Small intestine (tissue), 7 donors: ENCODE data around the gene EGF. TPM values are rescaled to one million over a fixed set of nuclear protein-coding genes. Genes with fewer than 3 reads are reported as not detected.

Experiments used
- DNase-seq, 2 donors: peaks; one replicate each; pipeline versions ENCODE4 v3.0.0 to v3.0.0-alpha.2; 2013
- FAIRE-seq: peaks from 2 replicates; lab custom pipeline; 2012; peaks lifted over from hg19 to GRCh38; lab: Jason Lieb, UNC
- H3K27ac ChIP-seq, 3 donors: one replicate each; pipeline ENCODE4 v1.5.1; 2013; ENCODE audit warnings: low read length in 2 of 3, mild to moderate bottlenecking in 2 of 3, control low read depth in 1 of 3, inconsistent platforms in 1 of 3, low read depth in 1 of 3, moderate library complexity in 1 of 3
- H3K27me3 ChIP-seq, 3 donors: one replicate each; pipeline ENCODE4 v1.6.1; 2013; ENCODE audit warnings: low read length in 3 of 3, inconsistent platforms in 1 of 3; ENCODE audit not compliant: control insufficient read depth in 3 of 3, insufficient read depth in 3 of 3
- H3K36me3 ChIP-seq, 3 donors: one replicate each; pipeline ENCODE4 v1.6.1; 2013; ENCODE audit warnings: low read length in 3 of 3, inconsistent platforms in 1 of 3, low read depth in 1 of 3, mild to moderate bottlenecking in 1 of 3, moderate library complexity in 1 of 3; ENCODE audit not compliant: control insufficient read depth in 3 of 3, insufficient read depth in 2 of 3
- H3K4me1 ChIP-seq, 3 donors: one replicate each; pipeline ENCODE4 v1.6.1; 2013; ENCODE audit warnings: low read length in 2 of 3, inconsistent platforms in 1 of 3, low read depth in 1 of 3, mild to moderate bottlenecking in 1 of 3, moderate library complexity in 1 of 3; ENCODE audit not compliant: control insufficient read depth in 3 of 3, insufficient read depth in 2 of 3
- H3K4me3 ChIP-seq, 3 donors: one replicate each; pipeline ENCODE4 v1.5.1; 2013; ENCODE audit warnings: low read length in 3 of 3, control low read depth in 1 of 3, inconsistent platforms in 1 of 3, low read depth in 1 of 3, mild to moderate bottlenecking in 1 of 3, moderate library complexity in 1 of 3
- H3K9me3 ChIP-seq, 2 donors: one replicate each; pipeline ENCODE4 v1.6.1; 2013; ENCODE audit warnings: low read depth in 1 of 2, low read length in 1 of 2; ENCODE audit not compliant: control insufficient read depth in 2 of 2, insufficient read depth in 1 of 2
- WGBS, 3 donors: extraction: QIAGEN DNeasy Blood & Tissue Kit; methylation state at CpG; one replicate each; pipeline ENCODE4 v1.1.7; 2013; 5-methylcytosine and 5-hydroxymethylcytosine counted together
- polyA plus RNA-seq, 4 donors: library from polyadenylated mRNA; stranded (reverse) in 3 of 4; unstranded in 1 of 4; fragments of 200-250 nt in 3 of 4; fragments of 120-200 nt in 1 of 4; gene quantifications; one replicate each; pipeline versions ENCODE4 v1.2.1 to v1.2.3, GENCODE V29; 2013
- donor health status: healthy with polysubstance abuse.
- donor health status: control.
- donor health status: control.
- donor health status: Bipolar disorder and iron deficiency.
- donor health status: healthy.

The EGF gene
- polyA plus RNA-seq, 4 donors: 0.48 to 42.2 TPM; not detected in 2

DNA sequence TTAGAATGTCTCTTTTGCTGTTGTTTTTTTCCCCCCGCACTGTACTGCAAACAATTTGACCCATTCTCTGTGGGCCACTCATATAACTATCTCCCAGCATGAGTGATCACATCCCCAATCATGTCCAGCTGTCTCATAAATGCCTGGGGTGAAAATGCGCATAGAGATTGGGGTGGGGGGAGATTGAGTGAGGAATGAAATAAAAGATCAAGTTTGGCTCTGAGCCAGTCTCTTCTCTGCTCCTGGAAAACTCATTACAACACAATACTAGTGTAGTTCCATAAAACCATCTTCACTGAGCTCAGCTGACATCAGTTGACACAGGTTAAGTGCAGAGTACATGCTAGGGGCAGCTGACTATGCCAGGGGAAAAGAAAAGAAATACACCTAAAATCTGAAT is 96.9 kb downstream of the EGF start:
- peaks cover 4 to 12% (median 7%) of the 10 kb centered on the region in 3 donors for H3K4me1 ChIP-seq
- H3K36me3 ChIP-seq: peaks cover 0 to 3% (median 0%) of the 10 kb centered on the region in 3 donors
- 87 to 96% (median 92%) methylated on average over 2 of the region's 2 CpGs for WGBS, 3 donors
- DNase-seq (peak in 1 of 2 donors; percentile 50), FAIRE-seq (no peak)
- H3K9me3 ChIP-seq: no peaks in the 10 kb centered on the region
- peaks cover 0 to 2% (median 0%) of the 10 kb centered on the region in 3 donors for H3K27me3 ChIP-seq
- H3K4me3 ChIP-seq: no peak overlapping the region
- no peak overlapping the region for H3K27ac ChIP-seq

DNA sequence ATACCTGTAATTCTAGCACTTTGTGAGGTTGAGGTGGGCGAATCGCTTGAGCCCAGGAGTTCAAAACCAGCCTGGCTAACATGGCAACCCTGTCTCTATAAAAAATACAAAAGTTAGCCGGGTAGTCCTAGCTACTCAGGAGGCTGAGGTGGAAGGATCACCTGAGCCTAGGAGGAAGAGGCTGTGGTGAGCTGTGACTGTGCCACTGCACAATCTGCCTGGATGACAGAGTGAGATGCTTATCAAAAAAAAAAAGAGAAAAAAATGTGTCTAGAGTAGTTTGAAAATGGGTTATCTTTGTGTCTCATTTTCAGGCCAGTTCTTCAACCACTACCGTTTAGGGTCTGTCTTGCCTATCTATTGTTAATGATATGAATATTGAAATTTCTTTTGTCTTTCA is 98.1 kb downstream of the EGF start:
- Histone ChIP-seq H3K27me3 (peaks cover 0 to 2% (median 0%) of the 10 kb centered on the region in 3 donors), H3K36me3 (peaks cover 0 to 3% (median 0%) of the 10 kb centered on the region in 3 donors), H3K9me3 (no peaks in the 10 kb centered on the region), H3K4me3 (no peak overlapping the region), H3K4me1 (peaks cover 4 to 12% (median 7%) of the 10 kb centered on the region in 3 donors), H3K27ac (no peak overlapping the region)
- WGBS, 3 donors: 90 to 95% (median 94%) methylated on average over 4 of the region's 4 CpGs
- DNase-seq: no peak
- no peak for FAIRE-seq

DNA sequence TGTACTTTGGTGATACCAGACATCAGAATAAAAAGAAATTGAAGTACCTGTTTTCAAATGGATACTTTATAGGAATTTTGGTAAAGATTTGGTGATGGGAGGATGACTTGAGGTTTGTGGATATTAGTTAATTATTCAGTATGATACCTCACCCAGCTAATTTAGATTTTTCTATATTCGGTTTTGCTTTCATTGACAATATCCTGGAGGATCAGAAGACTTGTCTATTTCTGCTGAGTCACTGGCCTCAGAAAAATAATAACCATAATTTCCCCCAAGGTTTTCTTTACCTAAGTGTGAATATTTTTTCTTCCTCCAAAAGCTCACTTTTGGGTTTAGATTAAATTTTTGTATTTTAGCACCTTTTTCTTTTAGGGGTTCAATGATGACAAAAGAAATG is 100.2 kb downstream of the EGF start:
- no peak for DNase-seq
- Histone ChIP-seq H3K27me3 (peaks cover 0 to 2% (median 0%) of the 10 kb centered on the region in 3 donors), H3K4me1 (peaks cover 0 to 4% (median 2%) of the 10 kb centered on the region in 3 donors), H3K36me3 (peaks cover 0 to 3% (median 0%) of the 10 kb centered on the region in 3 donors), H3K27ac (no peak overlapping the region), H3K9me3 (no peaks in the 10 kb centered on the region), H3K4me3 (no peak overlapping the region)
- FAIRE-seq: no peak
- 52 to 77% (median 60%) methylated on average over 1 of the region's 1 CpG for WGBS, 3 donors

DNA sequence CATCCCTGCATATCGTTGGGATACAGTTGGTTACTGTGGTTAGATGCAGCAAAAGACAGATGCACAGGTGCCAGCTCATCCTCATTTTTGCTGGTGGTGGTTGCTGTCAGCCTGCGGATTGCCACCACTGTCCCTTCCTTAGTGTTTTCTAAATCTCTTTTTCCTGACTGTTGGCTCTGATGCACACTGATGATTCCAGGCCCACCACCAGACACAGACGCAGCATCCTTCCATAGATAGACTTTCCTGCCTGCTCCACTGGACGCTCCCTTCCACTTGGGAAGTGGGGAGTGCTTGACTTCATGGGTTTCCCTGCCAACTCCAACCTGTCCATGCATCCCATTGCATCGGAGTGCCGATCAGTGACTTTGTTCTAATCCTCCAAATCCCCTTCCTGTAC is 101.5 kb downstream of the EGF start:
- H3K4me1 ChIP-seq: no peaks in the 10 kb centered on the region
- no peak overlapping the region for H3K27ac ChIP-seq
- no peaks in the 10 kb centered on the region for H3K9me3 ChIP-seq
- DNase-seq (no peak), FAIRE-seq (no peak)
- 89 to 94% (median 93%) methylated on average over 6 of the region's 6 CpGs for WGBS, 3 donors
- H3K27me3 ChIP-seq: peaks cover 0 to 2% (median 0%) of the 10 kb centered on the region in 3 donors
- H3K4me3 ChIP-seq: no peak overlapping the region
- H3K36me3 ChIP-seq: peaks cover 0 to 3% (median 0%) of the 10 kb centered on the region in 3 donors

DNA sequence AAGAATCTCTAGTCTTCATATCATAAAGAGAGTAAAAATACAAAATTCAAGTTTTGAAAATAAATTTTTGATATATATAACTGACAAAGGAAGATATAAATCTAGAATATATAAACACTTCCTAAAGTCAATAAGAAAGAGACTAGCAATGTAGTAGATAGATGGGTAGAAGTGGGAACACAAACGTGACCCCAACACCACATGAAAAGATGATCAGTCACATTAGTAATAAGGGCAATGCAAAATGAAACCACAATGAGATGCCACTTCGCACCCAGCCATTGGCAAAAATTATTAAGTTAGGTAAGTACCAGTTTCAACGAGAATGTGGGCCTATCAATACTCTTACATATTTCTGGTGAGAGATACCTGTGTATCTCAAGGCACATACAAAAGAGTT is 106.5 kb downstream of the EGF start:
- Histone ChIP-seq H3K27me3 (no peaks in the 10 kb centered on the region), H3K36me3 (no peaks in the 10 kb centered on the region), H3K4me3 (no peak overlapping the region), H3K27ac (no peak overlapping the region), H3K9me3 (no peaks in the 10 kb centered on the region), H3K4me1 (no peaks in the 10 kb centered on the region)
- DNase-seq: no peak
- WGBS, 3 donors: 68 to 83% (median 79%) methylated on average over 3 of the region's 3 CpGs
- FAIRE-seq: no peak

DNA sequence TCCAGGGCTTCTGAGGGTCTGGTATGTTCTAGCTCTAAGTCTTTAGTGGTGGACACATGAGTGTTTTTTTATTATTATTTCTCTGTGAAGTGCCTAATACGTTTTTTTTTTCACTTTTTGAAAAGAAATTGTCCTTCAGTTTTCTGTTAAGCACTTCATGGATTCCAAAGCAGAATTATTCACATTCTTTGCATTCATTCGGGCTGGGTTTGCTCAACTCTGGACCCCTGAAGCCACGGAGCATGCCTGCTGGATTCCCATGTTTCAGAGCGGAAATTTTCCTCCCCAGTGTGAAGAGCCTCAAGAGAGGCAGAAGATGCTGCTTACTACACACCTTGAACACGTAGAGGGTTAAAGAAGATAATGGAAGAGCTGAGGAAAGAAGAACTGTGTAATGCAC is 107.5 kb downstream of the EGF start:
- no peak overlapping the region for H3K27ac ChIP-seq
- no peak for DNase-seq
- FAIRE-seq: no peak
- H3K4me3 ChIP-seq: no peak overlapping the region
- no peaks in the 10 kb centered on the region for H3K27me3 ChIP-seq
- no peaks in the 10 kb centered on the region for H3K4me1 ChIP-seq
- WGBS, 3 donors: 51 to 58% (median 55%) methylated on average over 5 of the region's 5 CpGs
- H3K9me3 ChIP-seq: no peaks in the 10 kb centered on the region
- no peaks in the 10 kb centered on the region for H3K36me3 ChIP-seq

DNA sequence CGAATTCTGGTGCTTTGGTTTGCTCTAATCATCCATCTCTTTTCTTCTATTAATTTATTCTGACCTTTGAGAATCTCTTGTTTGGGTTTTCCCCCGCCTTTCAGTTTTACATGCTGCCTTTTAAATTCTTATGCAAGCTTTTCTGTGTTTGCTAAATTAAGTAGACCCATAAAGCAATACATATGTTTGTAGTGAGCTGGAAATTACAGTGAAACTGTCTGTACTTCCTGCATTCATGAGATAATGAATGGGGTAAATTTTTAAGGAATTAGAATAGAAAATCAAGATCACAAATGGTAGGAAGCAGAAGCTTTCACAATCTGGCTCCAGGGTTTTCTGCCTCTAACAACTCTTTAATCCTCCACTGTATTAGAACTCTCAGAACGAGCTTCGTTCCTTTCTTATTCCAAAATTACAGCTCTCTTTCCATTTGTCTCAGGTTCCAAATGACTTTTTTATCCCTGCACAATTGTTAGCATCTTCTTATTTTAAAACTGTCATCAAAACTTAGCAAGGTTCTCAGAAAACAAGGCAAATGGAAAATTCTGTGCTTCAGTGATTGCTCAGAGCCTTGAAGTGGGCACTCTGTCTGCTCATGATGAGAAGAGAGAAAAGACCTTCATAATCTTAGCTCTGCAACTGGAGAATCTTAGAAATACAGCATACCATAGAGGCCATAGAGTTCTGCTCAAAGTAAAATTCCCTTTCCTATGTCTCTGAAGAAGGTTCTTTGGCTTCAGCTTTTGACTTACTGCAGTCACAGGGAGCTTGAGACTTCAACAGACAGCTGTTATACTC is 108.2 kb downstream of the EGF start:
- Histone ChIP-seq H3K36me3 (no peaks in the 10 kb centered on the region), H3K4me3 (no peak overlapping the region), H3K9me3 (no peaks in the 10 kb centered on the region), H3K27me3 (no peaks in the 10 kb centered on the region), H3K4me1 (no peaks in the 10 kb centered on the region), H3K27ac (no peak overlapping the region)
- DNase-seq: no peak
- no peak for FAIRE-seq
- WGBS, 3 donors: 64 to 68% (median 67%) methylated on average over 4 of the region's 4 CpGs

DNA sequence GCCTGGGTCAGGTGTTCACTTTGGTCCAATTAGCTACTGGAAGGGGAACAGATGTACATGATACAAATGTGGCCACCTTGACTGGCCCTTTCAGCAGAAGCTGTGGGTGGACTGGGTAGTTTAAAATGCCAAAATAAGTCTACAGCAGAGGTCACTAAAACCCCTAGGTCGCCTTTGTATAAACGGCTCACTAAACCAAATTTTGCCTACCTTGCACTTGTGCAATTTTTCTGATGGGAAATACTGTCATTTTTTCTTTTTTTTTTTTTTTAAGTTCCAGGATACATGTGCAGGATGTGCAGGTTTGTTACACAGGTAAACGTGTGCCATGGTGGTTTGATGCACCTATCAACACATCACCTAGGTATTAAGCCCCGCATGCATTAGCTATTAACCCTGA is 109.8 kb downstream of the EGF start:
- Histone ChIP-seq H3K27me3 (no peaks in the 10 kb centered on the region), H3K4me3 (no peak overlapping the region), H3K27ac (no peak overlapping the region), H3K36me3 (no peaks in the 10 kb centered on the region), H3K9me3 (no peaks in the 10 kb centered on the region), H3K4me1 (no peaks in the 10 kb centered on the region)
- FAIRE-seq: no peak
- 91 to 94% (median 93%) methylated on average over 4 of the region's 4 CpGs for WGBS, 3 donors
- no peak for DNase-seq
